Activated CD4-positive, alpha-beta T cell treated with anti-CD3 and anti-CD28 coated beads for 48 hours (primary cell): ENCODE data around the gene EDNRA.

Experiments
- DNase-seq: peaks from one replicate; pipeline ENCODE4 v3.0.0-alpha.2; 2020

EDNRA gene

DNA sequence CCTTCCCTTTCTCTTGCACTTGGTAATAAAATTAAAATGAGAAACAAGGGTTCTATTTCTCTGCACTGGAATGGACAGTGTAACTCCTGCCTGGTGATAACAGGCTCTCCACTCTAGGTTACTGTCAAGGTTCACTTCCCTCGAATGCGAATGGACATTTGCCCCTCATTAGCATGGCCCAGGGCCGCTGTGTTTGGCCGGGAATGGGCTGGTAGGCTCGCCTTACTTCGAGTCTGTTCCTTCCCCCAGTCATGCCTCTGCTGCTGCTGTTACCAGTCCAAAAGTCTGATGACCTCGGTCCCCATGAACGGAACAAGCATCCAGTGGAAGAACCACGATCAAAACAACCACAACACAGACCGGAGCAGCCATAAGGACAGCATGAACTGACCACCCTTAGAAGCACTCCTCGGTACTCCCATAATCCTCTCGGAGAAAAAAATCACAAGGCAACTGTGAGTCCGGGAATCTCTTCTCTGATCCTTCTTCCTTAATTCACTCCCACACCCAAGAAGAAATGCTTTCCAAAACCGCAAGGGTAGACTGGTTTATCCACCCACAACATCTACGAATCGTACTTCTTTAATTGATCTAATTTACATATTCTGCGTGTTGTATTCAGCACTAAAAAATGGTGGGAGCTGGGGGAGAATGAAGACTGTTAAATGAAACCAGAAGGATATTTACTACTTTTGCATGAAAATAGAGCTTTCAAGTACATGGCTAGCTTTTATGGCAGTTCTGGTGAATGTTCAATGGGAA lies 61.5 kb downstream of the EDNRA start:
- DNase-seq, result no peak

DNA sequence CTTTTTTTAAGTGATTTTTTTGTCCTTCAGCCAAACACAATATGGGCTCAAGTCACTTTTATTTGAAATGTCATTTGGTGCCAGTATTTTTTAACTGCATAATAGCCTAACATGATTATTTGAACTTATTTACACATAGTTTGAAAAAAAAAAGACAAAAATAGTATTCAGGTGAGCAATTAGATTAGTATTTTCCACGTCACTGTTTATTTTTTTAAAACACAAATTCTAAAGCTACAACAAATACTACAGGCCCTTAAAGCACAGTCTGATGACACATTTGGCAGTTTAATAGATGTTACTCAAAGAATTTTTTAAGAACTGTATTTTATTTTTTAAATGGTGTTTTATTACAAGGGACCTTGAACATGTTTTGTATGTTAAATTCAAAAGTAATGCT lies 62.1 kb downstream of the EDNRA start:
- DNase-seq, result no peak

DNA sequence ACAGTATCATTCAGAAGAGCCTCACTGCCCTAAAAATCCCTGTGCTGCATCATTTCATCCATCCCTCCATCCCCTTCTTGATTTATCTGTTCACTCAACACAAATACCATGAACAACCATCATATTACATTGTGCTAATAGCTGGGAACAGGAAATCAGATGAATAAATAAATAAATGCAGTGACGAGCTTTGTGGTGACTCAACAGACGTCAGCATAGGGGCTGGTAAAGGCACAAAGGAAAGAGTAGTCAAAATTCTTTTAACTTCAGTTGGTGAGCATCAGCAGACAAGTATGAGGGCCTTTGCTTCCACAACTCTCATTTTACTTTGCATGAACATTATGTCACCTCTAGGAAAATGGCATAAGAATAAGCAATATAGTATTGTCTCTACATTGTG lies 65.5 kb downstream of the EDNRA start:
- no peak for DNase-seq

DNA sequence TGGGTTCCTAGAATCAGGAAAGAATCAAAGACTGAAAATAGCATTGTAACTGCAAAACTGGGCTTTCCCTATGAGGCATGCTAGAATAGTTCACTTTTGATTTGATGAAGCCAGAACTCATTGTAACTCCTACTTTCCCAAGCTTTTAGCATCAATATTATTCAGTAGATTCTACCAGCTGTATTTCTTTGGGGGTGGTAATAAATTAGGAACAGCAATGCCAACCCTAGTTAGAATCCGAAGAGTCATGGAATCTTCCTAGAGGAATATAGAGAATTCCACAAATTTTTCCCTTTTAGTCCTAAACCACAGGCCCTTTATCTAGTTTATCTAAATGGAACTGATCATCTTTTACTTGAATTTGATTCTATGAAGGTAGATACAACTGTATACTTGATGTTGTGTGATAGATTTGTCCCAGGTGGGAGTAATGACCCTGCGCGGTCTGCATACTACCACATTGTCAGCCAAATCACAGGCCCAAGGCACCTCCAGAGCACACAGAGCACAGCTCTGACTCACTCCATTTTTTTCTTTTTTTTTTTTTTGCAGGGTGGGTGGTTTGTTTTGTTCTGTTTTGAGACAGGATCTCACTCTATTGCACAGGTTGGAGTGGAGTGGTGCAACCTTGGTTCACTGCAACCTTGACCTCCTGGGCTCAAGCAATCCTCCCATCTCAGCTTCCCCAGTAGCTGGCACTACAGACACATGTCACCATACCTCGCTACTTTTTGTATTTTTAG lies 66.6 kb downstream of the EDNRA start:
- no peak for DNase-seq

DNA sequence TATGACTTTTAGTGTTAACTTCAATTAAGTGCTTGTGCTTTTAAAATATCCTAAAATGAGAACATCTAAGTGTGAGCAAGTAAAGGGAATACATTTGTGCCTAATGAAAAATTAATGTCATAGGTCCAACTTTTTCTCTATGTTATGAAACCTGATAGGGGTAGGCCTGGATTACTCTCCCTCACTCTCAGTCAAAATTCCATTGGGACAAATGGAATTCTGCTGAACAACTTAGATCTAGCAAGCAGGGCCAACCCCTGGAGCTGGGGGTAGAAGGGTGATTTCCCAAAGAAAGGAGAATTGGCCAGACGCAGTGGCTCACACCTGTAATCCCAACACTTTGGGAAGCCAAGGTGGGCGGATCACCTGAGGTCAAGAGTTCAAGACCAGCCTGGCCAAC lies 67.4 kb downstream of the EDNRA start:
- DNase-seq, result no peak

DNA sequence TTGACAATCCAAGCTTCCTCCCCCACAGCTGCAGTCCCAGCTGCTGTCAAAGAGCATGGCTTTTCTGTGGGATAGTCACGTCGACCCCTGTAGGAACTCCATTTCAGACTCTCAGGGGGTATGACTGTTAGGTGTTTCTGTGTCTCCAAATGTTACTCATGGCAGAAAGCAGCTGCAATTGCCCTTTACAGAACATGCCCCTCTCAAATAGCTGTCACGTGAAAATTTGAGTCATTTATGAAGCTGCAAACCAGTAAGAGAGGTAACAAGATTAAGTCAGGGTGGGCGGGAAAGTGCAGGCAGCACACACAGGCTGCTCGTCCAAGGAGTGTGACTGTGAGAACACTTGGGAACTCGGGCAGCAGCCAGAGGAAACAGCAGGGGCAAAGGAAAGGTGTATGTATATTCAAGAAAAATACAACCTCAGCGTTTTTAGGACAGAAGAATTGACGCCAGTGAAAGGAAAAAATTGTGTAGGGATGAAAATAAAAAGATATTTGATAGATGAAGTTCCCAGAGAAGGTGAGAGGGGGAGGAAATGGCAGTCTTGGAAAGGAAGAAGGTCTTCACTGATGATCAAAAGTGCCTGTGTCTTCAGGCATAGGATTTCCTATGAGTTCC lies 69.8 kb downstream of the EDNRA start:
- DNase-seq, result no peak

DNA sequence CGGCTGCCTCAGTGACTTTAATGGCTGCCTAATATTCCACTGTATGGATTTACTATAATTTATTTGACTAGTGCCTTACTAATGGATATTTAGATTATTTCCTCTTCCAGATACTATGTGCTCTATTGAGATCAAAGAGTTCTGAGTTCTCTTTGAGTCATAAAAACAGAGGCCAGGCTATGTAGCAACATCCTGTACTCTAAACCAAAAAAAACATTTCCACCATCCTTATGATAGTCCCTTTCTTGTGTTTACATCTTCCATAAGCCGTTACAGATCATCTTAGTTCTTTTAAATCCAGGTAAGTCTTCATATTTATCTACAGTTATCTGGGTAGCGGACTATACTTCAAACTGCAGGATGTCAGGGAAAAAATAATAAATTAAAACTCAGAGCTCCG lies 79.7 kb downstream of the EDNRA start:
- DNase-seq, result no peak

DNA sequence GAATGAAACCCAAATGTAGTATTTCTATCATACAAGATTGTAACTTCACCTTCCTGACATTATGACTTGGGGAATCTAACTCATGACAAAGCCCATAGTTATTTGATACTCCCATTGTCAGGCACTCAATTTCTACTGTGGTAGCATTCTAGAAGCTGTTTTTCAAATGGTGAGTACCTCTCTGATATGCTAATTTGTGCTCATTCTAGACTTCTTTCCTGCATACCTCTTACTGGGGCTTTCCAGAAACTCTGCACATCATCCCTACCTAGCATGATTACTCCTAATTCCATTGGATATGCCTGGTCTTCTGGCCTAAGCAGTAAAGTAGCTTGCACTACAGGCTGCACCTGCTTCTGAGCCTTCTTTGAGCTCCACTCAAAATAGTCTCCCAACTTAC lies 85.9 kb downstream of the EDNRA start:
- no peak for DNase-seq

DNA sequence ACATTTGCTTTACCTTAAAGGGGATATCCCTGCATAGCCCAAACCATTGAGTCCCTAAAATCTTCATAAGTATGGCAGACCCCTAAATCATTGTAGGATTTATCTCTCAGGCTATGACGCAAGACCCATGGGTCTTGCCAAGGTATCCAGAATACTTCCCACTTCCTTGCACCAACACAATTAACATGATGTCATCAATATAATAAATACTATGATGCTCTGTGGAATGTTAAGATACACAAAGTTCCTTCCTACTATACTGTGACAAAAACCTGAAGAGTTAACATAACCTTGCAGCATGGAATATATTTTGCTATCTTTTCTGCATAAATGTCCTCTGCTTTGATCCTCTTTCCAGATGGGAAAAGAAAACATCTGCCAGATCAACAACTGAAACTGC lies 86.4 kb downstream of the EDNRA start:
- DNase-seq, result no peak

DNA sequence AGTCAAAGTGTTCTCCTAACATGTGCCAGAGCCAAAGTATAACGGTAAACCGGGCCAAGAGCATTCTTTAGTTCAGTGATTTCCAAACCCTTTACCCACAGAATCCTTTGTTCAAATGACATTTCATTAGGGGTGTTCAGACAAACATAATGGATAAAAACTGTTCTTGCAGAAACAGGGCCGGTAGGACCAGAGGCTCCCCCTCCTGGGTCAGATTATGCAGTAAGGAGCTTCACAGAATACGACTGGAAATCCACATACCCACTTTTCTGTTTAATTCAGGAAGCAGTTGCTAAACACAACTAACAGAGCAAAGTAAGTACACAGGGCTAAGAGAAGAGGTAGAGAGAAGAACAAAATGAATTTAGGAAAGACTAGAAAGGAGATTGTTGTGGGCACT lies 89.7 kb downstream of the EDNRA start:
- no peak for DNase-seq

DNA sequence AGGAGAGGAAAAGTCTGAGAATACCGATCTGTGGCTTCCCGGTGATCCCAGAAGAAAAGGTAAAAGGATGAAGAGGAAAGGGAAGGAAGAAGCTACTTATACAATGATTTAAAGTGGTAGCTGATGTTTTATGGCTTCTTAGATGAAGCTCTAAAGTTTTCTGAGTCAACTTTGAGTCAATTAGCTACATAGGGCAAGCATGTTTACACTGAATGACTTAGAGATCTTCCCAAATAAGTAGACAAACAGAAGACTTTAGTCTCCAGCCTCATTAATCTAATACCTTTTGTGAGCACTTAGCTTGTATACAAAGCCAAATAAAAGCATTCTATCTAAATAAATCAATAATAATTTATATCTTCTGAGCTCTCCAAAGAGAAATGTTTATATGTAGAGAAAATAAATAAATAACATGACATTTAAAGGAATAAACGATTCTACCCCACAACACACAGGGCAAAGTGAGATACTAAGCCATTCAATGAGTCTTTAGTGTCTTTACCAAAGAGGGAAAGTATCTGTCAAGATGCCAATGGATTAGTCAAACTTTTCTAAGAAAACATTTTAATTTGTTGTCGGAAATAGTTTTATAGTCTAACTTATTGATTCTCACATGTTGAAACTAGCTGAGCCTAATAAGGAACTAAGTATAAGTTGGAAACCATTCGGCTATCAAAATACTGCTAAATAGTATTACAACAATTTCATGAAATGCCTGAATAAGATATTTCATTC lies 90.3 kb downstream of the EDNRA start:
- no peak for DNase-seq

DNA sequence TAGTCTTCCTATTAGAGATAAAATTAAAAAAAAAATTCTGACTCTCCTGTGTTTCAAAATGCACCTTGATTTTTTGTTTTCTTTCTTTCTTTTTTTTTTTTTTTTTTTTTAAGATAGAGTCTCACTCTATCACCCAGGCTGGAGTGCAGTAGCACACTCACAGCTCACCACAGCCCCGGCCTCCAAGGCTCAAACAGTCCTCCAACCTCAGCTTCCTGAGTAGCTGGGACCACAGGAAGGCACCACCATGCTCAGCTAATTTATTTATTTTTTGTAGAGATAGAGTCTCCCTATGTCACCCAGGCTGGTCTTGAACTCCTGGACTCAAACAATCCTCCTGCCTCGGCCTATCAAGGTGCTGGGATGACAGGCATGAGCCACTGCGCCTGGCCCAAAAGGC lies 95.2 kb downstream of the EDNRA start:
- DNase-seq, result no peak

DNA sequence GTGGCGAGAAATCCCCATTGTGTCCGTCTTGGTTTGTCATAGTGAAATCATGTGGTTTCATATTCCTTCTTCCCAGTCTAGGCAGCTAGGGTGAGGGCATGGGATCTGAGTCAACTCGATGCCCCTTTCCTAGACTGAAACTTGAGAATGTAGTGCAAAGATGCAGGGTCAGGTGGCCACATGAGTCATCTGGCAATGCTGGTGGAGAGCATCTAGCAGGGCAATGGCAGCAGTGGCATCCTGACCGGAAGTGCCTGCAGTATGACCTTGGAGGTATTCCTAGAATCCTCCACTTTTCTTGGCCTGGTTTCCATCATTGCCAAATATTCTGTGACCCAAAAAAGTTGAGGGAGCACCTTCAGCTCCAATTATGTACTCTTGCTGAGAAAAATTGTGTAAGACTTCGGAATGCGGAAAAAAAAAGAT lies 97.2 kb downstream of the EDNRA start:
- no peak for DNase-seq

DNA sequence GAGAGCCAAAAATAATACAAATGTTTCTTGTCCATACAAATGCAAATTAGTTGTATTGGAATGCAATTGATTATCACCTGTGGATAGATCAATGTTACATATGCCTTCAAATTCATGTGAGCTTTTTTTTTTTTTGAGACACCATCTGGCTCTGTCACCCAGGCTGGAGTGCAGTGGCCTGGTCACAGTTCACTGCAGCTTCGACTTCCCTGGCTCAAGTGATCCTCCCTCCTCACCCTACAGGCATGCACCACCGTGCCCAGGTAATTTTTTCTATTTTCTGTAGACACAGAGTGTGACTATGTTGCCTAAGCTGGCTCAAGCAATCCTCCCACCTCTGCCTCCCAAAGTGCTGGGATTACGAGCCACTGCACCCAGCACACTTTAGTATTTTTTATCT lies 97.7 kb downstream of the EDNRA start:
- no peak for DNase-seq

DNA sequence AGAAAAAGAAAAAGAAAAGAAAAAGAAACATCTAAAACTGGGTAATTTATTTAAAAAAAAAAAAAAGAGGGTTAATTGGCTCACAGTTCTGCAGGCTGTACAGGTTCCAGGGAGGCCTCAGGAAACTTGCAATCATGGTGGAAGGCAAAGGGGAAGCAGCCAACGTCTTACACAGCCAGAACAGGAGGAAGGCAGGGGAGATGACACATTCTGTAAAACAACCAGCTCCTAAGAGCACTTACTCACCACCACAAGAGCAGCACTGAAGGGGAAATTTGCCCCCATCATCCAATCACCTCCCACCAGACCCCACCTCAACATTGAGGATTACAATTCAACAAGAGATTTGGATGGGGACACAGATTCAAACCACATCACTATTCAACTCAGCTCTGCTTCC lies 99.5 kb downstream of the EDNRA start:
- no peak for DNase-seq

DNA sequence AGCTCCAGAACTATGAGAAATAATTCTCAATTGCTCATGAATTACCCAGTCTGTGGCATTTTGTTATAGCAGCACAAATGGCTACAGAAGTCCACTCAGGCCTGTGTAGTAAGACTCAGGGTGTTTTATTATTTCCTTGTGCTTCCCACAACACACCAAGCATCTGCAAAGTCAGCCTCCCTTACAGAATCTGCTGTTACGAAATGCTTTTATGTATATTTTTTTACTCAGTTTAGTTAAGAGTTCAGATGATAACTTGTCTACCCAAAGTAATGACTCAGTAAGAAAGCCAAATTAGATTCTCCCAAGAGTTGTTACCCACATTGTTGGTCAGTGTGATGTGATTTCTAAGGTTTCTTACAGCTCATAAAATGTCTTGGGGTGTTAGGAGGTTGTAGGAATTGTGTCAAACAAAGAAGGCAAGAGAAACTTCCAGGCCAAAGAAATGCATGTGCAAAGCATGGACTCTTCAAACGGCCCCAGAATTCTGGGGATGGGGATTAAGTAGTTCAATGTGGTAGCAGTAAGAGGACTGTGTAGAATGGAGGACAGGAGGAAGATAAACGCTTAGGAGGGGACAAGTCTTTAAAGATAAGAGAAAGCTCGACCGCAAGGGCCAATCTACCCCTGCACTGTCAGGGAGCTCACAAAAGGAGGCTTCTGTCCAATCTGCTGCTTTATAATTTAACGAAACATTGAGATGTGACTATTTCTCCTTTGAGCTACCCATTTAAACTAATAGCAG lies 100.9 kb downstream of the EDNRA start:
- no peak for DNase-seq

DNA sequence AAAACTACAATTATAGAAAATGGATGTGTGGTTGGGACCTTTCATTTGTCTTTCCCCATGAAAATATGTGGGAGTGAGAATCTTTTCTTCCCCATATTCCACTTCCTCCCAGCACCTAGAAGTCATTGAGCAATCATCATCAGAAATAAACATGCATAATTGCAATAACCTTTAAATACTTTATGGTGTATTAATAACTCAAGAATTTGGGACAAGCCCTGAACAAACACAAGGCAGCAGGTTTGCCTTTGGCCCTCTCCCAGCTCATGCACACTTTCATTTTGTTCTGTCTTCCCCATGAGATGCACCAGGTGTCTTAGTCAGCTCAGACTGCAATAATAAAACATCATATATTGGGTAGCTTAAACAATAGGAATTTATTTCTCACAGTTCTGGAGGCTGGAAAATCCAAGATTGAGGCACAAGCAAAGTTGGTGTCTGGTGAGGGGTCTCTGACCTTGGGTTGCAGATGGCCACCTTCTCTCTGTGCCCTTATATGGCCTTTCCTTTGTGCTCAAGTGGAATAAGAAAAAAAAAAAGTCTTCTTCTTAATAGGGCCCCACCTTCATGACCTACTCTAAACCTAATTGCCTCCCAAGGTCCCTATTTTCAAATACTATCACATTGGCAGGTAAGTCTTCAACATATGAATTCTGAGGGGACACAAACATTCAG lies 101.6 kb downstream of the EDNRA start:
- DNase-seq, result no peak

DNA sequence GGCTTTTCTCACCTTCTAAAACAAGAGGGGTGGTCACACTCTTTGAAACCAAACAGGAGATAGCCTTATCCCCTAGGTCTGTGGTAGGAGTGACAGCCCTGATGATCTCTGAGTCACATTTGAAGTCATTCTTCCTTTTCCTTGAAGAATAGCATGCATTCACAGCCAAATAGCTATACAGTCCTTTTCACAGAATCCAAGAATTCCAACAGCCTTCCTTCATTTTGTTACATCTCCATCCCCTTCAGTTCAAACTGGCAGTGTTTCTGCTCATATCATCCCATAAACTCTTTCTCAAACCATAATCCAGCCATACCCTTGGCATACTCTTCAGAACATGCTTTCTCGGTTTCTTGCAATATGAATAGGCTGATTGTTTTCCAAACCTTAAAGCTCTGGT lies 103.0 kb downstream of the EDNRA start:
- DNase-seq, result no peak

DNA sequence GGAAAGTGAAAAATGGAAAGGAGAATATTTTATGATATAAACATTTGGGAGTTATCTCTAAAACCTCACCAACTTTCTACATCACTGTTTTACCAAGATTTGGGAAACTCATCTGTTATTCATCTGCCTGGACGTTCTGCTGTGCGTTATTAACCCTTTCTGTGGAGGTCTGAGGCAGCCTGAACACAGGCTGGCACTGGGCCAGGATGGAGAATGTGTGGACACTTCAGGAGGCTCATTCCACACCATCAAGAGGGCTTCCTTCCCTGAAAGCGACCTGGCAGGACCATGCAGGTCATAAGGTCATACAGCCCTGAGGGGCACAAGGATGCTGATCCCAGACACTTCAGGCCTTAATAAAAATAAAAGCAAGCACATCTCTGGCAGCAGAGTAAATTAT lies 105.1 kb downstream of the EDNRA start:
- no peak for DNase-seq

DNA sequence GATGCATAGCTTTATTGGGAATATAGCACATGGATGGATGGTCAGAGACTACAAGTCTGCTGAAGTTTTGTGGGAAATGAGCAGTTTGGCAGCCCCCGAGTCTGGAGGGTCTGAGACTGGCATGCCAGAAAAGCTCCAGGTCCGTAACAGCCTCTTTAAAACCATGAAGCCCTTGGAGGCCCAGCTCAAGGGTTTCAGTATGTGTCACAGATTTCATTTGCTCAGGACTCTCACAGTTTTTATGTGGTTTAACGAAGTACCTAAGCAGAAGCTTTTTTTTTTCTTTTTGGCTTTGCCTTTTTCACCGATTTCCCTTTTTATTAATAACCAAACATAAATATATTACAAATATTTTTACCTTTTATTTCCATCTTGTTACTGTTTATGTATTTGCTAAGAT lies 105.7 kb downstream of the EDNRA start:
- no peak for DNase-seq

DNA sequence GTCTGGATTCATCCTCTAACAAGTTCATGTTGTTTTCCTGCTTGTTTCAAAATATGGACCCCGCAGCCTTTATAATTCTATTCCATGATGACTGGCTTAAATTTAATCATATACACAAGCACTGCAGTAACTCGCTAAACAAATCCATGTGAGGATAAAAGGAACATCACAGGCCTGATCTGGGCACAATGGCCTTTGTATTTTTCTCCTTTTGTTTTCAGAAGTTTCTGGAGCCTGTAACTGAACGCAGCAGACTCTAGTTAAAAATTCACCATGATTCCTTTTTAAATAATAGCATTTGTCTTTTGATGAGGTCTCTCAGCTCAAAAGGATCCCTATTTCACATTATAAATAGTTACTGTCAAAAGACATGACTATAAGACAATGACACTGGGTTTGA lies 106.1 kb downstream of the EDNRA start:
- no peak for DNase-seq

DNA sequence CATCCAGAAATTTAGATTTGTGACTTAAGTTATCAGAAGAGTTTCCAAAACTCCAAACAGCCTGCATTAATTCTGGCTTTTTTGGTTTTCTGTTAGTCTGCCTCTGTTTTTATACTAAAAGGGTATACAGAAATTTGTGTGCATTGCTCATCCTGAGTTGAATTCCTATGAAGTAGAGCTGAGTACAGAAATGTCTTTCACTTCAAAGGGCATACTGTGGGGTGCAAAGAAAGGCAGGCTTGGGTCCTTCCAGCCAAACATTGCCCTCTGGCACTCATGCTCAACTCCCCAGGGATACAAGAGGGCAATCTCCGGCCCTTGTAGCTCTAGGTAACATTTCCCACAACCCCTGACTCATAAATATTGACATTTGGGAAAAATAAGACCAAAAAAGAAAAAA lies 108.7 kb downstream of the EDNRA start:
- no peak for DNase-seq
